ENCODE data around the gene TBC1D32.
"Not testable (repeated sequence)": the region's sequence is repeated elsewhere in the genome, so short reads cannot be mapped to it uniquely, and the experiment has no call there.

The TBC1D32 gene

DNA sequence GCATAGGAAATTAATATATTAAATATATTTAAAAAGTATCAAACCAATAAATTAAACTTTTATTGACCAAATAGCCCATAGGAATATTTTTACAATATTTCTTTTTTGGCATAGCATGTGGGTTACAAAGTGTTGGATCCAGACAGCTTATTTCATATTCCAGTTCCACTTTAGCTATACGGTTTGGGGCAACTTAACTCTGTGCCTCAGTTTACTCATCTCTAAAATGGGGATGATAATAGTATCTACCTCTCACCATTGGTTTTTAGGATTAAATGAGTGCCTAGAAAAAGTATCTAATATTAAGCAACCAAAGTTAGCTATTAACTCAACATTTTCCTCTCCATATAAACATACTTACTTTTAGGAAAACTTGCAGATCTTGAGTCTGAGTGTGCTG is 243.8 kb downstream of the TBC1D32 start:
- CTCF ChIA-PET: interaction anchor here (1.4 to 1.7 kb wide), 2 partner anchors 10 to 11 kb away, joined by 3 to 5 read pairs; no protein-coding TSS in a partner anchor

DNA sequence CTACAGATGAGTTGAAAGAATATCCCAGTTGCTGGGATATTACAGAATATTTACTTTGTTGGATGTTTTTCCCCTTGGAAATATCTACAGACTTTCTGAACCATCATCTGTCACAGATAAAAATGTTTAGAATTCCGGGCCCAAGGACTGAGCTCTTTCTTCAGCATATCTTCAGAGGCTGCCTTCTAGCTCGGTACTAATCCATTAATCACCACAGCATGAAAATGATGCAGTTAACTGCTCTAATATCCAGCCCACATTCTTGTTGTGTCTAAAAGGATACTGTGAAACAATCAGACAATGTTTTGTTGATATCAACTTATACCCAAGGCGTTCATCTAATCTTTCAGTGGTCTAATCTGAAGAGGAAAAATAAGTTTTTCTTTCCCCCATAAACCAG is 247.4 kb downstream of the TBC1D32 start:
- CTCF ChIA-PET: interaction anchor here (0.7 to 1.0 kb wide), 3 partner anchors 10 to 15 kb away, joined by 3 to 5 read pairs (median 3); no protein-coding TSS in a partner anchor
- TF ChIP-seq, protein P1, sequence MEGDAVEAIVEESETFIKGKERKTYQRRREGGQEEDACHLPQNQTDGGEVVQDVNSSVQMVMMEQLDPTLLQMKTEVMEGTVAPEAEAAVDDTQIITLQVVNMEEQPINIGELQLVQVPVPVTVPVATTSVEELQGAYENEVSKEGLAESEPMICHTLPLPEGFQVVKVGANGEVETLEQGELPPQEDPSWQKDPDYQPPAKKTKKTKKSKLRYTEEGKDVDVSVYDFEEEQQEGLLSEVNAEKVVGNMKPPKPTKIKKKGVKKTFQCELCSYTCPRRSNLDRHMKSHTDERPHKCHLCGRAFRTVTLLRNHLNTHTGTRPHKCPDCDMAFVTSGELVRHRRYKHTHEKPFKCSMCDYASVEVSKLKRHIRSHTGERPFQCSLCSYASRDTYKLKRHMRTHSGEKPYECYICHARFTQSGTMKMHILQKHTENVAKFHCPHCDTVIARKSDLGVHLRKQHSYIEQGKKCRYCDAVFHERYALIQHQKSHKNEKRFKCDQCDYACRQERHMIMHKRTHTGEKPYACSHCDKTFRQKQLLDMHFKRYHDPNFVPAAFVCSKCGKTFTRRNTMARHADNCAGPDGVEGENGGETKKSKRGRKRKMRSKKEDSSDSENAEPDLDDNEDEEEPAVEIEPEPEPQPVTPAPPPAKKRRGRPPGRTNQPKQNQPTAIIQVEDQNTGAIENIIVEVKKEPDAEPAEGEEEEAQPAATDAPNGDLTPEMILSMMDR (IDR thresholded peaks at IDR 0.05; ENCODE audit: control extremely low read depth, extremely low read depth, low read depth, missing control alignments): no peak
- DNase-seq (ENCODE audit: extremely low spot score): no peak
- POLR2A ChIA-PET: no interaction called here

More for the DNA sequence above, 243.8 kb downstream of the TBC1D32 start:
- TF ChIP-seq, protein P1 (IDR thresholded peaks at IDR 0.05; ENCODE audit: control extremely low read depth, extremely low read depth, low read depth, missing control alignments): no peak
- no peak for DNase-seq (ENCODE audit: extremely low spot score)
- POLR2A ChIA-PET: no interaction called here

DNA sequence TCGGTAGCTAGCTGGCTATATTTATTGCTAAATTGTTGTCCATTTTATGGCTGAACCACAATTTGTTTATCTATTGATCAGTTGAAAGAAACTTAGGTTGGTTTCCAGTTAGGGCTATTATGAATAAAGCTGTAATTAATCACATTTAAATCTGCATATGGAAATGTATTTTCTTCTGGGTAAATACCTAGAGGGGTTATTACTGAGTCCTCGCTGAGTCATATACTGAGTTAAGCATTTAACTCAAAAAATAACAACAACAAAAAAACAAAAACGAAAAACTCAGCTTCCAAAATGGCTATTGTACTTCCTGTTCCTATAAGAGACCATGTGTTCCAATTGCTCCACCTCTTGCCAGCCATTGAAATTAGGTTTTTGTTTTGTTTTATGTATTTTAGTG is 258.2 kb downstream of the TBC1D32 start:
- ChIA-PET CTCF (interaction anchor here (0.9 to 2.1 kb wide), 4 partner anchors 8 to 21 kb away, joined by 3 to 8 read pairs (median 4); no protein-coding TSS in a partner anchor), POLR2A (no interaction called here)
- TF ChIP-seq, protein P1 (IDR thresholded peaks at IDR 0.05; ENCODE audit: control extremely low read depth, extremely low read depth, low read depth, missing control alignments): no peak
- DNase-seq (ENCODE audit: extremely low spot score): no peak

DNA sequence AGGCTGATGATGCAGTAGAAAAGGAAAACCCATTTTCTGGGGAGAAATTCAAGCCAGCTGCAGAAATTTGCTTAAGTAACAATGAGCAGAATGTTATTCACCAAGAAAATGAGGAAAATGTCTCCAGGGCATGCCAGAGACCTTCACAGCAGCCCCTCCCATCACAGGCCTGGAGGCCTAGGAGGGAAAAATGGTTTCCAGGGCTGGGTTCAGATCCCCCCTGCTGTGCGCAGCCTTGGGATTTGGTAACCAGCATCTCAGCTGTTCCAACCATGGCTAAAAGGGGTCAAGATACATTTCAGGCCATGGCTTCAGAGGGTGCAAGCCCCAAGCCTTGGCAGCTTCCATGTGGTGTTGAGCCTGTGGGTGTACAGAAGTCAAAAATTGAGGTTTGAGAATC is 265.5 kb downstream of the TBC1D32 start:
- CTCF ChIA-PET: interaction anchor here (1.6 kb wide), 1 partner anchor 10 kb away, joined by 4 read pairs; no protein-coding TSS in a partner anchor

DNA sequence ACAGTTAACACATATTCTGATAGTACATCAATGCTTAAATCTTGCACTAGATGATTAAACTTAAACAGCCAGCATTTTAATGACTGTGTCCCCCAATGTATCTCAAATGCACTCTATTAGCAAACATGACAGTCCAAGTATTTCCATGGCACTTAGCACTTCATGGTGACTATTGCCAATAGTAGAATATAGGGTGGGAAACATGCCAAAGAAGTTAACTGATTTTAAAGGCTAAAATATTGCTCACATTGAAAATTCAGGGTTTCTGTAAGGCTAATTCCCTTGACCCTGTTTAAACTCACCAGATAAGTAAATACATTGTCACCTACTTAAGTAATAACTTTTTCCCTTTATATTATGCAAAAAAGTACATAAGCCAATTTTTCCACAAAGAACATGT is 266.9 kb downstream of the TBC1D32 start:
- TF ChIP-seq, protein P1 (IDR thresholded peaks at IDR 0.05; ENCODE audit: control extremely low read depth, extremely low read depth, low read depth, missing control alignments): no peak
- ChIA-PET POLR2A (no interaction called here), CTCF (no interaction called here)
- no peak for DNase-seq (ENCODE audit: extremely low spot score)

More for the DNA sequence above, 265.5 kb downstream of the TBC1D32 start:
- DNase-seq (ENCODE audit: extremely low spot score); POLR2A ChIA-PET: not testable (repeated sequence)

DNA sequence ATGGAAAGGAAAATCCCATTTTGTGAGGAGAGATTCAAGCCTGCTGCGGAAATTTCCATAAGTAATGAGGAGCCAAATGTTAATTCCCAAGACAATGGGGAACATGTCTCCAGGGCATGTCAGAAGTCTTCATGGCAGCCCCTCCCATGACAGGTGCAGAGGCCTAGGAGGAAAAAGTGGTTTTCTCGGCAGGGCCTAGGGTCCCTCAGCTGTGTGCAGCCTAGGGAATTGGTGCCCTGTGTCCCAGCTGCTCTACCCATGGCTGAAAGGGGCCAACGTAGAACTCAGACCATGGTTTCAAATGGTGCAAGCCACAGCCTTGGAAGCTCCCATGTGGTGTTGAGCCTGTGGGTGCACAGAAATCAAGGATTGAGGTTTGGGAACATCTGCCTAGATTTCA is 269.9 kb downstream of the TBC1D32 start:
- no peak for DNase-seq (ENCODE audit: extremely low spot score)
- ChIA-PET CTCF (no interaction called here), POLR2A (no interaction called here)
- TF ChIP-seq, protein P1 (IDR thresholded peaks at IDR 0.05; ENCODE audit: control extremely low read depth, extremely low read depth, low read depth, missing control alignments): no peak

DNA sequence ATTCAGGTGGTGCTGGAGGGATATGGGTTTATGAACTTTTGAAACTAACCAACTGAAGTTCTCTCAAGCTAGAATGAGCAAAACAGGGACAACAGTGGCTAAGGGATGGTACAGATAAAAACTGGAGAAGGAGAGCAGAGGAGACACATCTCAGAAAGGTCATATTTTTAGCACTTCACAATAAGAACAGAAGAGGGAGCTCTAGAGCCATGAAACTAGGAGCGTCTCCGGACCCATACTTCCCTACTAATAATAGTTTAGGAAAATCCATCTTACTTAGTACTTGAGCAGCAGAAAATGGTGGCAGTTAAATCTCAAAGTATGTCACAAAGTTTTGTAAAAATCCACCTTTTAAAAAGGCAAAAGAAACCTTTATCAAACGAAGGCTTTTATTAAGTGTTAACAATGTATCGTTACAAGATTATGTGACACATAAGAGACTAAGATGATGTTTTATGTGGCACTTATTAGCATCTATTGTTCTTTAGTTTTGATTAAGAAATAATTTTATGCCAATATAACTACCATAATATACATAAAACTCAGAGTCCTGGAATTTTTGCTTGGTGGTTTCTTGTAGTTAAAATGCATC is 278.6 kb downstream of the TBC1D32 start:
- TF ChIP-seq, protein P1 (IDR thresholded peaks at IDR 0.05; ENCODE audit: control extremely low read depth, extremely low read depth, low read depth, missing control alignments): peak; percentile 55
- ChIA-PET POLR2A (no interaction called here), CTCF (interaction anchor here (0.7 to 4.4 kb wide), 22 partner anchors 10 to 1129 kb away, joined by 3 to 55 read pairs (median 4); partner anchors contain the start of gene TBC1D32)
- peak; percentile 15 for DNase-seq (ENCODE audit: extremely low spot score)

DNA sequence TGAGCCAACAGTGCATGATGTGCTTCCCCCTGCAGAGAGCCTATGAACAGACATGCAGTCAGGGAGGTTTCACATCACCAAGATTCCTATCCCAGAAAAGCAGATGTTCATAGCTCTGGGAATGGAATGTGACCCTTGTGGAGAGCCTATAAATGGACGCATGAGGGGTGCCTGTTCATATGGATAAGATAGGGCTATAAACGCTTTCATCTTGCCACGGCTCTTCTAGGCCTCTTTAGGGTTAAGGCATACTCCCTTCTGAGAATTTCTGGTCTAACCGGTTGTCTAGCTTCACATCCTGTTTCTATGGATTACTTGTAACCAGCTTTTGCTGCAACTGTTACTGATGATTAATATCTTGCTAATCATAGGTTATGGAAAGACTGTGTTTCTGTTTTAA is 285.7 kb downstream of the TBC1D32 start:
- CTCF ChIA-PET; POLR2A ChIA-PET; DNase-seq (ENCODE audit: extremely low spot score): not testable (repeated sequence)

DNA sequence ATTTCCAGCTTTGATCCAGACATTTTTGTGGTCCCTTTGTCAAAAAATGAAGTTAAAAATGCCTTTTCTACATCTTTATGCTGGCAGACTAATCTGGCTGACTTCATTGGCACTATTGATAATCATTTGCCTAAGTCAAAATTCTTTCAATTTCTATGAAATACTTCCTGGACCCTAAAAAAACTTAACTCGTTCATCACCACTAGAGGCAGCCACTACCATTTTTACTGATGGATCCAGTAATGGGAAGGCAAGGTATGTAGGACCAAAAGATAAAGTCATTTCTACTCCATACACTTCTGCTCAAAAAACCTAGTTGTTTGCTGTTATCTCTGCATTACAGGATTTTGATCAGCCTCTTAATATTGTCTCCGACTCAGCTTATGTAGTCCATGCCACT is 289.4 kb downstream of the TBC1D32 start:
- DNase-seq (ENCODE audit: extremely low spot score); POLR2A ChIA-PET: not testable (repeated sequence)
- CTCF ChIA-PET: interaction anchor here (2.5 kb wide), 1 partner anchor 12 kb away, joined by 12 read pairs; no protein-coding TSS in a partner anchor

DNA sequence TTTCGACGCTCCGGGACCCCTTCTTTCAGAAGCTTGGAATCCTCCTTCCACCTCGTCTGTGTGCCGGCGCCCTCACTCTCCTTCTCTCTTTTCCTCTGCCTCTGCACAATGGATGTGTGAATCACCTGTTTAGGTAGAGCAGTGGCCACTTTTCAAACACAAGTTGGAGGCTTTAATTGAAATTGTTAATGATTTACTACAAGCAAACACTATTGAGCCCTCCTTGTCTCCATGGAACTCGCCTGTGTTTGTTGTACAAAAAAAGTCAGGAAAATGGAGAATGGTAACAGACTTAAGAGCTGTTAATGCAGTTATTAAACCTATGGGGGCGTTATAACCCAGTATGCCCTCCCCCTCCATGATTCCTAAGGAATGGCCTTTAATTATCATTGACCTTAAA is 290.6 kb downstream of the TBC1D32 start:
- DNase-seq (ENCODE audit: extremely low spot score); POLR2A ChIA-PET: not testable (repeated sequence)
- CTCF ChIA-PET: interaction anchor here (2.5 kb wide), 1 partner anchor 13 kb away, joined by 12 read pairs; no protein-coding TSS in a partner anchor

DNA sequence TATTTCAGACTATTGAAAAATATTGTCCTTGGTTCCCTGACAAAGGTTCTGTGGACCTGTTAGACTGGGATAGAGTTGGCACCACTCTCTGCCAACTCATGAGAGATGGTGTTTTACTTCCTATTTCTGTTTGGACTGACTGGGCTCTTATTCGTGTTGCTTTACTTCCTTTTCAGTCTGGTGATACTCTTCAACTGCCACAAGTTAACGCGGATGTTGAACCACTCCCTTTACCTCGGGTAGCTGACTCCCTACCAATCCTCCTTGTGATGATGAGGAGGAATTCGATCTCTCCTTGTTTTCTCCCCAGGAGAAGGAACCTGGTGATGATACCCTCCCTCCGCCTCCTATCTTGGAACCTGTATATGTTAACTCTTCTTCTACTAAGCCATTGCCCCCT is 291.1 kb downstream of the TBC1D32 start:
- POLR2A ChIA-PET; DNase-seq (ENCODE audit: extremely low spot score); CTCF ChIA-PET: not testable (repeated sequence)

Data from GM10248 (cell line).